ENCODE data around the gene NFKB2.

Gene NFKB2

DNA sequence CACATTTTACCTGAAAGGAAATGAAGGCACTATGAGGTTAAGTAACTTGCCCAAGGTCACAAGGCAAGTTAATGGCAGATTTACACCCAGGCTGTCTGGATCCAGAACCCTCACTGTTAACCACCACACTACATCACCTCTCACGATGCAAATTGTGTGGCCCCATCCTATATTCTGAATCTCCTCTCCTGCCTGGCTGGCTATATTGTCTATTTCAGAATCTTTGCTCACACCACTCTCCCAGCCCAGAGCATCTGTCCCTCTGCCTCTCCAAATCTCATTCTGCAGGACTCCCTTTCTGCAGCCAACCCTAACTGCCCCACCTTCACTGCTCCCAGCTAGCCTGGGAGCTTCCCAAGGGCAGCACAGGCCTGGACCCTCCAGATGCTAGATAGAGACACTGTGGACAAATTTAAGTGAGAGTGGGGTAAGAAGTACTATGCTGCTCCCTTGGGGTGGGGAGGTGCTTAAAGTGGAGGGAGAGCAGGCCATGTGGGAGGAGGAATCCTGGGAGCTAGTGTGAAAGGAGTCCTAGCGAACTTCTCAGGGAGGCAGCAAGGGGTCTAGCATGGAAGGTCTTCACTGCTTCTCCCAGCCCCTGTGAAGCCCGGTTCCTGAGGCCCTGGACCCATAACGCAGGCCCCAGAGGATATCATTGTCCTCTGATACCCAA, 36.1 kb downstream of the NFKB2 start:
- Histone ChIP-seq H3K4me1 (ENCODE audit: insufficient read depth, low read length) (peaks cover 8% of the 10 kb centered on the region), H3K4me3 (ENCODE audit: low read depth in 1 of 2, low read length in 2 of 2) (peak overlapping the region; percentile 85 to 98), H3K27me3 (ENCODE audit: control insufficient read depth in 1 of 2, insufficient read depth in 2 of 2, low read length in 2 of 2) (peaks cover 4% of the 10 kb centered on the region in 2 donors), H3K36me3 (ENCODE audit: insufficient read depth, low read length) (no peaks in the 10 kb centered on the region), H3K9me3 (ENCODE audit: low read length) (no peaks in the 10 kb centered on the region), H3K27ac (ENCODE audit: low read depth, low read length) (peak overlapping the region; percentile 79), H3K9ac (ENCODE audit: low read length) (peak overlapping the region; percentile 98)

DNA sequence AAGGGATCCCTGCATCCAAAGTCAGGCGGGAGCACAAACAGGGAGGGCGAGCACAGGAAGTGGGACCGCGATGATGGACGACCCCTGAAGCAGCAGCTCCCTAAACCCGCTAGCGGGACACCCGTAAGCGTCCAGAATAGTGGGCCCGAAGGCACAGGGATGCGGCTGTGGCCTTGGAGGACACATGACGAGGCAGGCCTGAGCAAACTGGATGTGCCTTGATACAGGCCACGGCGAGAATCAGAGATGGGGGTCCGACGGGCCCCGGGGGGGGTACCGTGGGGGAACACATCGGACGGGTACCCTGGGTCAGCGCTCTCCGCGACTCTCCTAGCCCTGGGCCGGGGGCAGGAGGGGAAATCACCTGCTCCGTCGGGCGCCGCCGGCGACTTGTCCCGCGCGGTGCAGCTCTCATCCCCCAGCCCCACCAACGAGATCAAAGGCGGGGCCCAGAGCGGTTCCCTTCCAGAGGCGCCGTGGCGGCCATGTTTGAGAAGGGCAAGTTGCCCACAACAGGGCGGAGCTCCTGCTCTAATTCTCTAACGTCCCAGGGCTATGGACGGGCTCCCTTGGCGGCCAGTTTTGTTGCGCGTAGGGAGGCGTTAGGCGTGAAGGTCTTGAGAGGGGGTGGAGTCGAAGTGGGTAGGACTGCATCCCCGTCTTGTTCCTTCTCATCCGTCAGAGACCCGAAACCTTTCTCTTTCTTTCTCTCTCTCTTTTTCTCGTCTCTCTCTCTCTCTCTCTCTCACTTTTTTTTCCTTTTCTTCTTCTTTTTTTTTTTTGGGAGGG, 36.9 kb downstream of the NFKB2 start, which contains the start of gene CUEDC2:
Gene CUEDC2 (minus strand): TSS at position 413 of the 789 bp plus-strand sequence. CDS start 7,386 bp downstream, outside the sequence.
- Histone ChIP-seq H3K36me3 (ENCODE audit: insufficient read depth, low read length) (no peaks in the 10 kb centered on the region), H3K9ac (ENCODE audit: low read length) (peak within 1 kb of the TSS; percentile 98), H3K4me3 (ENCODE audit: low read depth in 1 of 2, low read length in 2 of 2) (peak within 1 kb of the TSS; percentile 85 to 98), H3K4me1 (ENCODE audit: insufficient read depth, low read length) (peaks cover 8% of the 10 kb centered on the region), H3K9me3 (ENCODE audit: low read length) (no peaks in the 10 kb centered on the region), H3K27ac (ENCODE audit: low read depth, low read length) (peak within 1 kb of the TSS; percentile 79), H3K27me3 (ENCODE audit: control insufficient read depth in 1 of 2, insufficient read depth in 2 of 2, low read length in 2 of 2) (peaks cover 4% of the 10 kb centered on the region in 2 donors)

DNA sequence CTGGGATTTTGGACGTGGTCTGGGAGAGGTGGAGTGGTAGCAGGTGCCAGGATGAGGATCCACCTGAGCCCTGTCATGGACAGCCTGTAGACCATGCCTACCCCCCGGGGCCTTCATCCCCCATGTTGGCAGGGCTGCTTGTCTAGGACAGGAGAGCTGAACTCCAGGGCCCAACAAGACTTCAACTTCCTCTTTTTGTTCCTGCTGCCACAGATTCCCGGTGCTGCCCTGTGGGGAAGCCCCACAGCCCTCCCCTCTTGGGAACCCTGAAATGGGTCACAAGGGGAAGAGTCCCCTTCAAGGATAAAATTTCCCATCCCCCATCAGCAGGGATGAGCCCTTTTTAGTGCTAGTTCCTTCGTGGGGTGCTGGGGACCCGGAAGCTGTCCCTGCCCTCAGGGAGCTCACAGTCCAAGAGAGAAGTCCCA, 38.1 kb downstream of the NFKB2 start:
- no peak overlapping the region for H3K9ac ChIP-seq (ENCODE audit: low read length)

DNA sequence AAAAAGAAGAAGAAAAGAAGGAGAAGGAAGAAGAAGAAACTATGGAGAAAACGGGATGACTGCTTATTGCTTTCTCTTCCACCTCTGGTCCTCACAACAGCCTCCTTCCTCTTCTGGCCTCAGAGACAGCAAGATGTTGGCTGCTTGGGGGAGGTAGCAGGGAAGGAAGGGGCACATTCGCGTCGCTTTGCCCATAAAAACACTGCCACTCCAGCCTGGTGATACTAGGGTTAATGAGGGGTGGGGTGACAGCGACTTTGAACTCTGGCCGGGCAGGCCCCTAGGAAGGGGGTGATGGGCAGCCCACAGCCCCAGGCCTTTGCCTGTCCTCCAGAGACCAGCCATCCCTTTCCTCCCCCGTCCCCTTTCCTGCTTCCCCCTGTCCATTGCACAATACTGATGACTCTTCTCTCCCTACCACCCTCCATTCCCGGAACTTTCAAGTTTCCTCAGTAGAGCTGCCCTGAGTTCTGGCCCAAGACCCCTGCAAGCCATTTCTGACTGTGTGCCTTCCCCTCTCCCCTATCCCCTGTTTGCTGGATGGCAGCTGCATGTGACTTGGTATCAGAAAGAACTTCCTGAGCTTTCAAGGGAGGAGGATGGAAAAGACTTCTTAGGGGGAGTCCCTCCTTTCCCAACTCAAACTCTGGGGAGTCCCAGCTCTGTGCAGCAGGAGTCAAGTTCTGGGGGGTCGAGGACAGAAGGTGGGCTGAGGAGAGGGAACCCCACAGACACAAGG, 39.1 kb downstream of the NFKB2 start:
- H3K27me3 ChIP-seq (ENCODE audit: control insufficient read depth in 1 of 2, insufficient read depth in 2 of 2, low read length in 2 of 2) = peaks cover 4% of the 10 kb centered on the region in 2 donors
- no peak overlapping the region for H3K9ac ChIP-seq (ENCODE audit: low read length)
- peak overlapping the region; percentile 63 for H3K27ac ChIP-seq (ENCODE audit: low read depth, low read length)
- H3K36me3 ChIP-seq (ENCODE audit: insufficient read depth, low read length) = no peaks in the 10 kb centered on the region
- no peak overlapping the region for H3K4me3 ChIP-seq (ENCODE audit: low read depth in 1 of 2, low read length in 2 of 2)
- no peaks in the 10 kb centered on the region for H3K9me3 ChIP-seq (ENCODE audit: low read length)
- peaks cover 8% of the 10 kb centered on the region for H3K4me1 ChIP-seq (ENCODE audit: insufficient read depth, low read length)

More for the DNA sequence above, 38.1 kb downstream of the NFKB2 start:
- H3K4me3 ChIP-seq (ENCODE audit: low read depth in 1 of 2, low read length in 2 of 2) = no peak overlapping the region
- no peaks in the 10 kb centered on the region for H3K36me3 ChIP-seq (ENCODE audit: insufficient read depth, low read length)
- H3K4me1 ChIP-seq (ENCODE audit: insufficient read depth, low read length) = peaks cover 8% of the 10 kb centered on the region
- H3K27me3 ChIP-seq (ENCODE audit: control insufficient read depth in 1 of 2, insufficient read depth in 2 of 2, low read length in 2 of 2) = peaks cover 4% of the 10 kb centered on the region in 2 donors
- no peaks in the 10 kb centered on the region for H3K9me3 ChIP-seq (ENCODE audit: low read length)
- H3K27ac ChIP-seq (ENCODE audit: low read depth, low read length) = no peak overlapping the region

DNA sequence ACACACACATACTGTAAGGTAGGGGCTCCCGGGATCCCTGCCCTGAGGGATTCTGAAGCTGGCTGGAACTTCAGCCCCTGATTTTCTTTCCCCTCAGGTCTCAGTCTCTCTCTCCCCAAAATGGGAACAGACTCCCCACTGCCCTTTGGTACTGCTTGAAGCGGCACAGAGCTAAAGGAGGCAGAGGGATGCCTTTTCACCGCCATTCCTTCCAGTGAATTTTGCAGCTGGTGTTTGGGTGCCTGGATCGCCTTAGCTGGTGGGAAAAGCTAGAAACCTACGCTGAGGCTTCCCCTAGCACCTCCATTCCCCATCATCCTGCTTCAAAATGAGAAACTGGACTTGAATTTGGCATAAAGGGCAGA, 39.6 kb downstream of the NFKB2 start:
- Histone ChIP-seq H3K36me3 (ENCODE audit: insufficient read depth, low read length) (no peaks in the 10 kb centered on the region), H3K9ac (ENCODE audit: low read length) (no peak overlapping the region), H3K4me1 (ENCODE audit: insufficient read depth, low read length) (peaks cover 8% of the 10 kb centered on the region), H3K27me3 (ENCODE audit: control insufficient read depth in 1 of 2, insufficient read depth in 2 of 2, low read length in 2 of 2) (peaks cover 4% of the 10 kb centered on the region in 2 donors), H3K4me3 (ENCODE audit: low read depth in 1 of 2, low read length in 2 of 2) (no peak overlapping the region), H3K27ac (ENCODE audit: low read depth, low read length) (peak overlapping the region; percentile 63), H3K9me3 (ENCODE audit: low read length) (no peaks in the 10 kb centered on the region)

DNA sequence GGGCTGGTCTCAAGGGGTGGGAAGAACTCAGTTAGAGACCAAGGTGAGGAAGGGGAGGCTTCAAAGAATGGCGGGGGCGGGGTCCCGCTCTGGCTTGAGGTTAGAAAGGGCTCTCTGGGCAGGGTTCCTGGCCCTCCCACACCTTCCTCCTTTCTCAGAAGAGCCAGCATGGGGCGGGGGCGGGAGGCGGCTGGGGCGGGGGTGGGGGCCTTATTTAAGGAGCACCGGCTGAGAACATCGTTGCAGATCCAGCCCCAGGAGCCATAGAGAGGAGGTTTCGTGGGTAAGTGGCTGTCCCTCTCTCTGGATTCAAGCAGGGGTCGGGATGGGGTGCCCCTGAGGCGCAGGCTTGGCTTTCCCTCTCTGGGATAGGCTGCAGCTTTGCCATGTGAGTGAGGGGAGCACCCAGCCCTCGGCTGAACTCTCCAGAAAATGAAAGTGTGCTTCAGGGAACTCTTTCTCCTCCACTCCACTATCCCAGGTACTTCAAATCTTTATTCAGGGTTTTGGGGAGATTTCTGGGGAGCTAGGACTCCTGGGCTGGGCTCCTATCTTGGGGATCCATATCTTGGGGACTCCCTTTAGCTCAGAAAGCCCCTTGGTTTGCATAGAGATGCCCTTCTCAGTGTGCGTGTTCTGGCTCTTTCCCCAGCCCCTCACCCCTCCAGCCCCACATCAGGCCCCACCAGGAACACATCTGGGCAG, 40.2 kb downstream of the NFKB2 start:
- Histone ChIP-seq H3K9ac (ENCODE audit: low read length) (no peak overlapping the region), H3K27me3 (ENCODE audit: control insufficient read depth in 1 of 2, insufficient read depth in 2 of 2, low read length in 2 of 2) (peaks cover 4% of the 10 kb centered on the region in 2 donors), H3K4me1 (ENCODE audit: insufficient read depth, low read length) (peaks cover 8% of the 10 kb centered on the region), H3K9me3 (ENCODE audit: low read length) (no peaks in the 10 kb centered on the region), H3K27ac (ENCODE audit: low read depth, low read length) (peak overlapping the region; percentile 63), H3K4me3 (ENCODE audit: low read depth in 1 of 2, low read length in 2 of 2) (no peak overlapping the region), H3K36me3 (ENCODE audit: insufficient read depth, low read length) (no peaks in the 10 kb centered on the region)

DNA sequence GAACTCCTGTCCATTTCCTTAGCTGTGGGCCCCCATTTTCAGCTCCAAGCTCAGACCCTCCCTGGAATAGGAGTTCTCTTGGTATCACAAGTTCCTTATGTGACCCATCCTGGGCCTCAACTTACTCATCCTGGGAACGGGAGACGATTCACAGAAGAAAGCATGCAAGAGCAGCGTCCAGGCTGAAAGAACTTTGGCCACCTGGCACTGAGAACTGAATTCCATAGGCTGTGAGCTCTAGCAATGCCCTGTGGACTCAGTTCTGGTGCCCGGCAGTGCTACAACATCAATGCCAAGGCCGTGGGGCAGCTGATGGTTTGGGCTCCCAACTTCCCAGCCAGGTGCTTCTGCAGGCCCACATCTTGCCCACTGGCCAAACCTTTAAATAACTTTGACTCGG, 40.8 kb downstream of the NFKB2 start:
- H3K27me3 ChIP-seq (ENCODE audit: control insufficient read depth in 1 of 2, insufficient read depth in 2 of 2, low read length in 2 of 2) = peaks cover 4% of the 10 kb centered on the region in 2 donors
- no peaks in the 10 kb centered on the region for H3K36me3 ChIP-seq (ENCODE audit: insufficient read depth, low read length)
- H3K9ac ChIP-seq (ENCODE audit: low read length) = no peak overlapping the region
- H3K4me1 ChIP-seq (ENCODE audit: insufficient read depth, low read length) = peaks cover 7% of the 10 kb centered on the region
- H3K27ac ChIP-seq (ENCODE audit: low read depth, low read length) = no peak overlapping the region
- no peaks in the 10 kb centered on the region for H3K9me3 ChIP-seq (ENCODE audit: low read length)
- H3K4me3 ChIP-seq (ENCODE audit: low read depth in 1 of 2, low read length in 2 of 2) = no peak overlapping the region

DNA sequence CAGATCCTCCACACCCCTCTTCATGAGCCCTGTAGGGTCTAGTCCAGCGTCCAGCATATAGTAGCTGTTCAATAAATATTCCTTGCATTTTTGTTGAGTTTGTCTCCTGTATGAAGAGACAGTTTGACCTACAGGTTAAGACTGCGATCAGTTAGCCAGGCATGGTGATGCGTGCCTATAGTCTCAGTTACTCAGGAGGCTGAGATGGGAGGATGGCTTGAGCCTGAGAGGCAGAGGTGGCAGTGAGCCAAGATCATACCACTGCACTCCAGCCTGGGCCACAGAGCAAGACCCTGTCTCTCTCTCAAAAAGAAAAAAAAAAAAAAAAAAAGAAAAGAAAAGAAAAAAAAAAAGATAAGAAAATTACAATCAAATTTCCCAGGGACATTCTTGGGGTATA, 42.0 kb downstream of the NFKB2 start:
- Histone ChIP-seq H3K4me1 (ENCODE audit: insufficient read depth, low read length) (no peaks in the 10 kb centered on the region), H3K27ac (ENCODE audit: low read depth, low read length) (no peak overlapping the region), H3K9me3 (ENCODE audit: low read length) (no peaks in the 10 kb centered on the region), H3K36me3 (ENCODE audit: insufficient read depth, low read length) (no peaks in the 10 kb centered on the region), H3K4me3 (ENCODE audit: low read depth in 1 of 2, low read length in 2 of 2) (no peak overlapping the region), H3K27me3 (ENCODE audit: control insufficient read depth in 1 of 2, insufficient read depth in 2 of 2, low read length in 2 of 2) (peaks cover 4% of the 10 kb centered on the region in 2 donors), H3K9ac (ENCODE audit: low read length) (no peak overlapping the region)

DNA sequence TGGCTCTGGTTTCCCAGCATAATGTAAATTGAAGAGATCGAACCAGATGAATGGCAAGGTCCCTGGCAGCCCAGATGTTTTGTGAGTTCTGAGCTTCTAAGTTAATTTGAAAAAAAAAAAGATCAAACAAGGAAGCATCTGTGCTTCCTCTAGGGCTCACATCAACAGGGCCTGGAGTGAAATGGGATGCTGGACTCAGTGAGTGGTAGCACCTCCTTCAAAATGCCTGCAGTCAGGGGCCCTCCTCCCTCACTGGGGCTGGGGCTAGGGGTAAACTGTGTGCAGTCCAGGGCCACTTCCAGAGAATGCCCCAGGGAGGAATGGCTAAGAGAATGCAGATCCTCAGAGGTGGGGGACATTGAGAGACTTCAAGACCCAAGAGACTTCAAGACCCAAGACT, 42.9 kb downstream of the NFKB2 start:
- Histone ChIP-seq H3K27ac (ENCODE audit: low read depth, low read length) (no peak overlapping the region), H3K9ac (ENCODE audit: low read length) (no peak overlapping the region), H3K36me3 (ENCODE audit: insufficient read depth, low read length) (no peaks in the 10 kb centered on the region), H3K27me3 (ENCODE audit: control insufficient read depth in 1 of 2, insufficient read depth in 2 of 2, low read length in 2 of 2) (peaks cover 4% of the 10 kb centered on the region in 2 donors), H3K4me3 (ENCODE audit: low read depth in 1 of 2, low read length in 2 of 2) (no peak overlapping the region), H3K9me3 (ENCODE audit: low read length) (no peaks in the 10 kb centered on the region), H3K4me1 (ENCODE audit: insufficient read depth, low read length) (no peaks in the 10 kb centered on the region)

DNA sequence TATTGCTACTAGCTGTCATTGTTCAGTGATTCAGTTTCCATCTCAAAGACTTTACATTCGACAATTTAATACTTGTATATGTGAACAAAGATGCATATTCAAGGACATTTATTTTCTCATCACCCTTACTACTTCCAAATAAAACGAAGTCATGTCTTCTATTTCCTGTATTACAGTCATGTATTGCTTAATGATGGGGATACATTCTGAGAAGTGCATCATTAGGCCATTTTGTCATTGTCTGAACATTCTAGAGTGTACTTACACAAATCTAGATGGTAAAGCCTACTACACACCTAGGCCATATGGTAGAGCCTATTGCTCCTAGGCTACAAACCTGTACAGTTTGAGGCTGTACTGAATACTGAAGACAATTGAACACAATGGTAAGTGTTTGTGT, 49.3 kb downstream of the NFKB2 start:
- no peak overlapping the region for H3K4me3 ChIP-seq (ENCODE audit: low read depth in 1 of 2, low read length in 2 of 2)
- no peaks in the 10 kb centered on the region for H3K36me3 ChIP-seq (ENCODE audit: insufficient read depth, low read length)
- no peaks in the 10 kb centered on the region for H3K4me1 ChIP-seq (ENCODE audit: insufficient read depth, low read length)
- no peaks in the 10 kb centered on the region for H3K27me3 ChIP-seq (ENCODE audit: control insufficient read depth in 1 of 2, insufficient read depth in 2 of 2, low read length in 2 of 2)
- no peaks in the 10 kb centered on the region for H3K9me3 ChIP-seq (ENCODE audit: low read length)
- H3K9ac ChIP-seq (ENCODE audit: low read length) = no peak overlapping the region
- no peak overlapping the region for H3K27ac ChIP-seq (ENCODE audit: low read depth, low read length)

Data from muscle layer of colon (tissue), 2 donors.